SK-N-MC (cell line): ENCODE results near the gene TXNRD2.

ENCODE experiments used
- EZH2 ChIP-seq: fragments of 200-600 bp; sonication (generic); IDR thresholded peaks from one replicate; pipeline ENCODE4 v1.6.1; 2017; ENCODE audit warnings: antibody characterized with exemption
- FOXP2 ChIP-seq: optimal IDR thresholded peaks from 2 replicates; pipeline ENCODE3; 2011; ENCODE audit warnings: mild to moderate bottlenecking, moderate library complexity; ENCODE audit not compliant: insufficient read depth; ENCODE audit errors: extremely low read length, control extremely low read depth
- POLR2AphosphoS5 ChIP-seq: IDR thresholded peaks from 2 replicates; pipeline ENCODE4 v1.6.1; 2012; ENCODE audit warnings: mild to moderate bottlenecking, low read depth, low read length, borderline replicate concordance

DNA sequence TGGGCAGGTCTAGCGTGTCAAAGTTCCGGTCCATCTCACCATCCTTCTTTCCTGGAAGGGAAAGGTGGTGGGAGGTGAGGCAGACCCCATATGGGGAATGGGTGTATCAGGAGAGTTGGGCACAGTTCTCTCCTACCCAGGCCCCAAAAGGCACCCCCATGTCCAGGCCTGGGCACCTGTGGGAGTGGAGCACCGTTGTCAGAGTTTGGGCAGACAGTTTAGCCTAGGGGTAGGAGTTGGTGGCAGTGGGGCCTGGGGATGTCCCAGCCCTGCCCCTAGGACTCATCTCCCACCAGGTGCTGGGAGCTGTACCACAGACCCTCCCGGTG, 34.1 kb upstream of the TXNRD2 start:
- TF ChIP-seq EZH2 (no peak), POLR2AphosphoS5 (no peak), FOXP2 (no peak)
